ENCODE results near the gene ZNF543. TPM values are rescaled to one million over a fixed set of nuclear protein-coding genes. Genes with fewer than 3 reads are reported as not detected.
"Not testable (repeated sequence)": the region's sequence is repeated elsewhere in the genome, so short reads cannot be mapped to it uniquely, and the experiment has no call there.

ZNF543 gene
- total RNA-seq, 5 donors from 2014 or later (not counting 1 experiment from before 2014, with no cell fraction given), result 3.9 to 11.1 (median 7.9) TPM

- Mint-ChIP-seq H3K4me3 (peak overlapping the region; percentile 87 to 94 (median 93)), H3K27ac (peak overlapping the region; percentile 74 to 97), H3K27me3 (peaks cover 0 to 4% of the 10 kb centered on the region in 2 donors), H3K4me1 (peaks cover 15 to 23% (median 15%) of the 10 kb centered on the region in 3 donors), H3K36me3 (peaks cover 51% of the 10 kb centered on the region), H3K9me3 (peaks cover 14 to 36% (median 33%) of the 10 kb centered on the region in 3 donors)
- H3K9me3 ChIP-seq, result peaks cover 2% of the 10 kb centered on the region
- H3K4me1 ChIP-seq (ENCODE audit: control insufficient read depth in 1 of 2, extremely low read depth in 1 of 2, insufficient read depth in 2 of 2, low read length in 2 of 2), result peaks cover 0 to 14% of the 10 kb centered on the region in 2 experiments
- H3K4me3 ChIP-seq (ENCODE audit: control insufficient read depth in 1 of 2, extremely low read depth in 1 of 2, low read length in 1 of 2), result peak overlapping the region; percentile 63 to 71
- peak overlapping the region; percentile 91 for H3K27ac ChIP-seq (ENCODE audit: low read length)
- POLR2A ChIA-PET, result interaction anchor here in 1 of 2 donors (1.2 kb wide), 1 partner anchor 25 kb away, joined by 4 read pairs; no protein-coding TSS in a partner anchor
- DNase-seq, result no peak
- 3% methylated on average over 12 of the region's 18 CpGs for WGBS (ENCODE audit: insufficient coverage)
- ATAC-seq (replicated peaks in 1 of 4), result peak in 1 of 4 experiments; percentile 10
- H3K27me3 ChIP-seq (replicated peaks in 1 of 2; ENCODE audit: control insufficient read depth in 2 of 2, extremely low read depth in 1 of 2, insufficient read depth in 2 of 2, low read length in 1 of 2), result no peaks in the 10 kb centered on the region
- H3K36me3 ChIP-seq (ENCODE audit: control insufficient read depth in 2 of 2, extremely low read depth in 1 of 2, insufficient read depth in 1 of 2, low read length in 1 of 2), result peaks cover 0 to 5% of the 10 kb centered on the region in 2 donors
- CTCF ChIA-PET, result no interaction called here
Observed at GRCh38 chr19:57363688-57364181, 43.5 kb downstream of the ZNF543 start.

DNA sequence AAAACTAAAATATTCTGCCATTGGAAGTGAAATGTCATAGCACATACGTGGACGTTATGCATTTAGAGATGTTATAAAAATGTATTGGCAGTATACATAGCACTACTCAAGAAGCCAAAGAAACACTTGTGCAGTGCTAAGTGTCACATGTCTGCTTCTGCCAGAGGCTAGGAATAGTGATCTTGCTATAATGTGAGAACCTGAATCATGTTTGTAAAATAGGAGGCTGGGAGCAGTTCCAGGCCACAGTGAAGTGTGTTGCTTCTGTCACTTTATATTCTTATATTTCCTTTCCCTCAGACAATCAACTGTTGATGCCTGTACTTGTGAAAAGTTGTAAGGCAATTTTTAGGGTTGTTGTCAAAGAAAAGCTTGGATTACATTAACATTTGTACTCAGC lies 46.5 kb downstream of the ZNF543 start:
- WGBS (ENCODE audit: insufficient coverage), result no CpG with 5 or more reads among the region's 2 CpGs
- no peak for ATAC-seq (replicated peaks in 1 of 4)

DNA sequence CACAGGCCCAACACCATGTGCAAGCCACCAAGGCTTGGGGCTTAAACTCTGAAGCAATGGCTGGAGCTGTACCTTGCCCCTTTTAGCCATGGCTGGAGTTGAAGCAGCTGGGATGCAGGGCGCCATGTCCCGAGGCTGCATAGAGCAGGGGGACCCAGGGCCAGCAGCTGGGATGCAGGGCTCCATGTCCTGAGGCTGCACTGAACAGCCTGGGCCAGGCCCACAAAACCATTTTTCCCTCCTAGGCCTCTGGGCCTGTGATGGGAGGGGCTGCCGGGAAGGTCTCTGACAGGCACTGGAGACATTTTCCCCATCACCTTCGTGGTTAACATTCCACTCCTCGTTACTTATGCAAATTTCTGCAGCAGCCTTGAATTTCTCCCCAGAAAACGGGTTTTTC lies 53.9 kb downstream of the ZNF543 start:
- POLR2A ChIA-PET, result interaction anchor here in 1 of 2 donors (0.6 kb wide), 1 partner anchor 262 kb away, joined by 3 read pairs; no protein-coding TSS in a partner anchor
- WGBS (ENCODE audit: insufficient coverage), result 85% methylated on average over 5 of the region's 6 CpGs

More for the DNA sequence above, 46.5 kb downstream of the ZNF543 start:
- Mint-ChIP-seq H3K27ac (no peak overlapping the region), H3K27me3 (peaks cover 0 to 4% of the 10 kb centered on the region in 2 donors), H3K36me3 (peaks cover 65% of the 10 kb centered on the region), H3K4me1 (peaks cover 15 to 35% (median 15%) of the 10 kb centered on the region in 3 donors), H3K4me3 (peak overlapping the region in 1 of 3 donors; percentile 33), H3K9me3 (peaks cover 28 to 35% (median 30%) of the 10 kb centered on the region in 3 donors)
- Histone ChIP-seq H3K27ac (ENCODE audit: low read length) (no peak overlapping the region), H3K27me3 (replicated peaks in 1 of 2; ENCODE audit: control insufficient read depth in 2 of 2, extremely low read depth in 1 of 2, insufficient read depth in 2 of 2, low read length in 1 of 2) (no peaks in the 10 kb centered on the region), H3K4me3 (ENCODE audit: control insufficient read depth in 1 of 2, extremely low read depth in 1 of 2, low read length in 1 of 2) (no peak overlapping the region), H3K4me1 (ENCODE audit: control insufficient read depth in 1 of 2, extremely low read depth in 1 of 2, insufficient read depth in 2 of 2, low read length in 2 of 2) (peaks cover 0 to 14% of the 10 kb centered on the region in 2 experiments), H3K36me3 (ENCODE audit: control insufficient read depth in 2 of 2, extremely low read depth in 1 of 2, insufficient read depth in 1 of 2, low read length in 1 of 2) (peaks cover 5 to 6% of the 10 kb centered on the region in 2 donors), H3K9me3 (no peaks in the 10 kb centered on the region)
- no peak for DNase-seq
- ChIA-PET CTCF (no interaction called here), POLR2A (no interaction called here)

DNA sequence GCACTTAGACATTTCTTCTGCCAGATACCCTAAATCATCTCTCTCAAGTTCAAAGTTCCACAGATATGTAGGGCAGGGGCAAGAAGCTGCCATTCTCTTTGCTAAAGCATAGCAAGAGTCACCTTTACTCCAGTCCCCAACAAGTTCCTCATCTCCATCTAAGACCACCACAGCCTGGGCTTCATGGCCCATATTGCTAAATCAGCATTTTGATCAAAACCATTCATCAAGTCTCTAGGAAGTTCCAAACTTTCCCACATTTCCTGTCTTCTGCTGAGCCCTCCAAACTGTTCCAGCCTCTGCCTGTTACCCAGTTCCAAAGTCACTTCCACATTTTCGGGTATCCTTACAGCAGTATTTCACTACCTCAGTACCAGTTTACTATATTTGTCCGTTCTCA lies 54.4 kb downstream of the ZNF543 start:
- H3K4me1 Mint-ChIP-seq; H3K27ac Mint-ChIP-seq; H3K27me3 ChIP-seq (replicated peaks in 1 of 2; ENCODE audit: control insufficient read depth in 2 of 2, extremely low read depth in 1 of 2, insufficient read depth in 2 of 2, low read length in 1 of 2); H3K27ac ChIP-seq (ENCODE audit: low read length); H3K4me3 Mint-ChIP-seq; H3K27me3 Mint-ChIP-seq; ATAC-seq (replicated peaks in 1 of 4); H3K4me1 ChIP-seq (ENCODE audit: control insufficient read depth in 1 of 2, extremely low read depth in 1 of 2, insufficient read depth in 2 of 2, low read length in 2 of 2); CTCF ChIA-PET; POLR2A ChIA-PET; H3K4me3 ChIP-seq (ENCODE audit: control insufficient read depth in 1 of 2, extremely low read depth in 1 of 2, low read length in 1 of 2); DNase-seq: not testable (repeated sequence)
- WGBS (ENCODE audit: insufficient coverage), result 100% methylated on average over 1 of the region's 2 CpGs
- H3K36me3 Mint-ChIP-seq, result peaks cover 86% of the 10 kb centered on the region
- Histone ChIP-seq H3K9me3 (peaks cover 14% of the 10 kb centered on the region), H3K36me3 (ENCODE audit: control insufficient read depth in 2 of 2, extremely low read depth in 1 of 2, insufficient read depth in 1 of 2, low read length in 1 of 2) (peaks cover 10 to 26% of the 10 kb centered on the region in 2 donors)
- H3K9me3 Mint-ChIP-seq, result peaks cover 30 to 56% (median 51%) of the 10 kb centered on the region in 3 donors

More for the DNA sequence above, 53.9 kb downstream of the ZNF543 start:
- DNase-seq (no peak), ATAC-seq (replicated peaks in 1 of 4) (no peak)
- Mint-ChIP-seq H3K36me3 (peaks cover 84% of the 10 kb centered on the region), H3K27me3 (no peaks in the 10 kb centered on the region), H3K27ac (no peak overlapping the region), H3K9me3 (peaks cover 29 to 51% (median 49%) of the 10 kb centered on the region in 3 donors), H3K4me1 (peaks cover 0 to 8% (median 0%) of the 10 kb centered on the region in 3 donors), H3K4me3 (no peak overlapping the region)
- H3K36me3 ChIP-seq (ENCODE audit: control insufficient read depth in 2 of 2, extremely low read depth in 1 of 2, insufficient read depth in 1 of 2, low read length in 1 of 2), result peaks cover 10 to 26% of the 10 kb centered on the region in 2 donors
- H3K4me3 ChIP-seq (ENCODE audit: control insufficient read depth in 1 of 2, extremely low read depth in 1 of 2, low read length in 1 of 2), result no peak overlapping the region
- CTCF ChIA-PET, result no interaction called here
- H3K4me1 ChIP-seq (ENCODE audit: control insufficient read depth in 1 of 2, extremely low read depth in 1 of 2, insufficient read depth in 2 of 2, low read length in 2 of 2), result no peaks in the 10 kb centered on the region
- no peaks in the 10 kb centered on the region for H3K27me3 ChIP-seq (replicated peaks in 1 of 2; ENCODE audit: control insufficient read depth in 2 of 2, extremely low read depth in 1 of 2, insufficient read depth in 2 of 2, low read length in 1 of 2)
- no peak overlapping the region for H3K27ac ChIP-seq (ENCODE audit: low read length)
- H3K9me3 ChIP-seq, result peaks cover 14% of the 10 kb centered on the region

DNA sequence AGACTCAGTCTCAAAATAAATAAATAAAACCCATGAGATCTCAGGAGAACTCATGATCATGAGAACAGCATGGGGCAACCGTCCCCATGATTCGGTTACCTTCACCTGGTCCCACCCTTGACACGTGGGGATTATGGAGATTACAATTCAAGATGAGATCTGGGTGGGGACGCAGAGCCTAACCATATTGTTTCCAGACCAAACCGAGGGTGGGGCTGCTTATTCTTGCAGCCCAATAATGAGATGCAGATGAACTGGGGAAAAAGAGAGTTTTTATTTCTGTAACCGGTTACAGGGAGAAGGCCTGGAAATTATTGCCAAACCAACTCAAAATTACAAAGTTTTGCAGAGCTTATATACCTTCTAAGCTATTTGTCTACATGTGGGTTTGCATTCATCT lies 55.9 kb downstream of the ZNF543 start:
- Mint-ChIP-seq H3K27me3 (no peaks in the 10 kb centered on the region), H3K27ac (no peak overlapping the region), H3K4me1 (no peaks in the 10 kb centered on the region), H3K9me3 (peaks cover 26 to 63% (median 56%) of the 10 kb centered on the region in 3 donors), H3K4me3 (no peak overlapping the region), H3K36me3 (peaks cover 75% of the 10 kb centered on the region)
- CTCF ChIA-PET, result interaction anchor here in 1 of 2 donors (0.6 kb wide), 1 partner anchor 1087 kb away, joined by 5 read pairs; no protein-coding TSS in a partner anchor
- ATAC-seq (replicated peaks in 1 of 4) (no peak), DNase-seq (no peak)
- no peak overlapping the region for H3K27ac ChIP-seq (ENCODE audit: low read length)
- H3K36me3 ChIP-seq (ENCODE audit: control insufficient read depth in 2 of 2, extremely low read depth in 1 of 2, insufficient read depth in 1 of 2, low read length in 1 of 2), result peaks cover 10 to 25% of the 10 kb centered on the region in 2 donors
- no peak overlapping the region for H3K4me3 ChIP-seq (ENCODE audit: control insufficient read depth in 1 of 2, extremely low read depth in 1 of 2, low read length in 1 of 2)
- no peaks in the 10 kb centered on the region for H3K4me1 ChIP-seq (ENCODE audit: control insufficient read depth in 1 of 2, extremely low read depth in 1 of 2, insufficient read depth in 2 of 2, low read length in 2 of 2)
- POLR2A ChIA-PET, result no interaction called here
- peaks cover 14% of the 10 kb centered on the region for H3K9me3 ChIP-seq
- H3K27me3 ChIP-seq (replicated peaks in 1 of 2; ENCODE audit: control insufficient read depth in 2 of 2, extremely low read depth in 1 of 2, insufficient read depth in 2 of 2, low read length in 1 of 2), result no peaks in the 10 kb centered on the region
- 100% methylated on average over 3 of the region's 6 CpGs for WGBS (ENCODE audit: insufficient coverage)

GRCh38 chr19:57377498-57378146 lies 57.4 kb downstream of the ZNF543 start:
- ChIA-PET CTCF (no interaction called here), POLR2A (no interaction called here)
- no peak overlapping the region for H3K27ac Mint-ChIP-seq
- no peaks in the 10 kb centered on the region for H3K27me3 Mint-ChIP-seq
- peak overlapping the region in 1 of 2 donors; percentile 26 for H3K4me3 ChIP-seq (ENCODE audit: control insufficient read depth in 1 of 2, extremely low read depth in 1 of 2, low read length in 1 of 2)
- H3K4me3 Mint-ChIP-seq, result no peak overlapping the region
- no CpG with 5 or more reads among the region's 3 CpGs for WGBS (ENCODE audit: insufficient coverage)
- no peaks in the 10 kb centered on the region for H3K27me3 ChIP-seq (replicated peaks in 1 of 2; ENCODE audit: control insufficient read depth in 2 of 2, extremely low read depth in 1 of 2, insufficient read depth in 2 of 2, low read length in 1 of 2)
- H3K9me3 ChIP-seq, result peaks cover 14% of the 10 kb centered on the region
- ATAC-seq (replicated peaks in 1 of 4) (no peak), DNase-seq (no peak)
- peaks cover 10 to 13% of the 10 kb centered on the region in 2 donors for H3K36me3 ChIP-seq (ENCODE audit: control insufficient read depth in 2 of 2, extremely low read depth in 1 of 2, insufficient read depth in 1 of 2, low read length in 1 of 2)
- H3K4me1 ChIP-seq (ENCODE audit: control insufficient read depth in 1 of 2, extremely low read depth in 1 of 2, insufficient read depth in 2 of 2, low read length in 2 of 2), result no peaks in the 10 kb centered on the region
- H3K27ac ChIP-seq (ENCODE audit: low read length), result no peak overlapping the region
- no peaks in the 10 kb centered on the region for H3K4me1 Mint-ChIP-seq
- H3K36me3 Mint-ChIP-seq, result peaks cover 60% of the 10 kb centered on the region
- H3K9me3 Mint-ChIP-seq, result peaks cover 19 to 53% (median 47%) of the 10 kb centered on the region in 3 donors
